MG63 (cell line): ENCODE measurements around the gene EXOC4. TPM values are rescaled to one million over a fixed set of nuclear protein-coding genes. Genes with fewer than 3 reads are reported as not detected.

ENCODE experiments used
- DNase-seq: peaks from one replicate; pipeline ENCODE4 v3.0.0-alpha.2; 2020
- H3K27me3 ChIP-seq: fragments of 250-450 bp; sonication (Bioruptor Pico); 2 replicates; pipeline ENCODE4 v1.5.1; 2020; ENCODE audit warnings: mild to moderate bottlenecking, moderate library complexity
- H3K36me3 ChIP-seq: fragments of 250-450 bp; sonication (Bioruptor Pico); 2 replicates; pipeline ENCODE4 v1.5.1; 2020; ENCODE audit warnings: mild to moderate bottlenecking, moderate library complexity
- H3K4me3 ChIP-seq: fragments of 250-450 bp; sonication (Bioruptor Pico); 2 replicates; pipeline ENCODE4 v1.5.1; 2020; ENCODE audit warnings: mild to moderate bottlenecking, moderate library complexity
- H3K9me3 ChIP-seq: fragments of 250-450 bp; sonication (Bioruptor Pico); 2 replicates; pipeline ENCODE4 v1.5.1; 2020; ENCODE audit warnings: mild to moderate bottlenecking, moderate library complexity
- total RNA-seq: library from RNA; depleted of rRNA; stranded (reverse); fragments of >200 nt; shearing (Covaris generic); gene quantifications from 2 replicates; pipeline ENCODE4 v1.2.3, GENCODE V29; 2014; ENCODE audit warnings: low replicate concordance

EXOC4 gene
- total RNA-seq, 1 experiment from 2014 or later, result 24.1 TPM

DNA sequence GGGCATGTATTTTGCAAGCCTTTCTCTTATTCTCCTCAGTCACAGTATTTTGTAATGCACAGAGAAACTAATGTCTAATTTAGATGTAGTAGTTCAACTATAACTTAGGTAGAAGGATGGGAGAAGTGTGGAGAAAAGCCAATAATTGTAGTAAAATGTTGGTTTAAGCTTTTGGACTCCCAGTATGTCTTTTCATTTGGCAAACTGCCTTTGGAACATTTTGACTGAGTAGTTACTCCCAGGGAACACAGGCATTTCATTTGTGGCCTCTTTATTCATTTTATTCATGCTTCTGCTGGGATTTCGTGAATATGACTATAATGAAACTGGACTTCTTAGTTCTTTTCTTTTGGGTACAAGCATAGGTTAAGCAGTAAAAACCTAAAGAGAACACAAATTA, 79.0 kb downstream of the EXOC4 start:
- H3K27me3 ChIP-seq, result no peaks in the 10 kb centered on the region
- no peaks in the 10 kb centered on the region for H3K9me3 ChIP-seq
- H3K36me3 ChIP-seq, result no peaks in the 10 kb centered on the region; the same call in 1 of the 2 replicates
- DNase-seq, result no peak
- no peak overlapping the region for H3K4me3 ChIP-seq

DNA sequence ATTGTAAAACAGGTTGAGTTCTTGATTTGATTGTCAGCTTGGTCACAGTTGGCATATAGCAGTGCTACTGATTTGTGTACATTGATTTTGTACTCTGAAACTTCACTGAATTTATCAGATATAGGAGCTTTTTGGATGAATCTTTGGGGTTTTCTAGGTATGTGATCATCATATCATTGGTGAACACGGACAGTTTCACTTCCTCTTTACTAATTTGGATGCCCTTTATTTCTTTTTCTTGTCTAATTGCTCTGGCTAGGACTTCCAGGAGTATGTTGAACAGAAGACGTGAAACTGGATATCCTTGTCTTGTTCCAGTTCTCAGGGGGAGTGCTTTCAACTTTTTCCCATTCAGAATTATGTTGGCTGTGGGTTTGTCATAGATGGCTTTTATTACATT, 86.9 kb downstream of the EXOC4 start:
- DNase-seq, result no peak
- Histone ChIP-seq H3K36me3 (no peaks in the 10 kb centered on the region; the same call in 1 of the 2 replicates), H3K9me3 (0 out of 2 replicates have a peak, but pooled peaks cover 3% of the 10 kb centered on the region), H3K27me3 (no peaks in the 10 kb centered on the region), H3K4me3 (no peak overlapping the region)

DNA sequence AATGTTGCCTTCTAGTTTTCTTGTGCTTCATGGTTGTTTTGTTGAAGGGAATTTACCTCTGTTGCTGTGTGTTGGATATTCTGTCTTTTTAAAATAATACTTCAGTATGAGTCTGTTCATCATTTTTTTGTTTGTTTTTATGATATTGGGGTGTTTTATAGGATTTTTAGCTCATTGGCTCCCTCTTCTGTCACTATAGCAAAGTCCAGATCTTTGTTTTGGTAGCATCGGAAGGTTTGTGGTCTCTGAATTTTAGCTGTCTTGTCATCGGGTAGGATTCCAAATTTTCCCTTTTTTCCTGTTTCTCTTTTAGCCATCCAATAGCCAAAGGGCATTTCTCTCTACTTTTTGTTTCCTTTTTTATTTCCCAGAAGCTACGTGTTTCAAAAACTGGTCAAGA, 91.4 kb downstream of the EXOC4 start:
- no peak for DNase-seq
- Histone ChIP-seq H3K4me3 (no peak overlapping the region), H3K36me3 (no peaks in the 10 kb centered on the region), H3K27me3 (no peaks in the 10 kb centered on the region), H3K9me3 (0 out of 2 replicates have a peak, but pooled peaks cover 3% of the 10 kb centered on the region)

DNA sequence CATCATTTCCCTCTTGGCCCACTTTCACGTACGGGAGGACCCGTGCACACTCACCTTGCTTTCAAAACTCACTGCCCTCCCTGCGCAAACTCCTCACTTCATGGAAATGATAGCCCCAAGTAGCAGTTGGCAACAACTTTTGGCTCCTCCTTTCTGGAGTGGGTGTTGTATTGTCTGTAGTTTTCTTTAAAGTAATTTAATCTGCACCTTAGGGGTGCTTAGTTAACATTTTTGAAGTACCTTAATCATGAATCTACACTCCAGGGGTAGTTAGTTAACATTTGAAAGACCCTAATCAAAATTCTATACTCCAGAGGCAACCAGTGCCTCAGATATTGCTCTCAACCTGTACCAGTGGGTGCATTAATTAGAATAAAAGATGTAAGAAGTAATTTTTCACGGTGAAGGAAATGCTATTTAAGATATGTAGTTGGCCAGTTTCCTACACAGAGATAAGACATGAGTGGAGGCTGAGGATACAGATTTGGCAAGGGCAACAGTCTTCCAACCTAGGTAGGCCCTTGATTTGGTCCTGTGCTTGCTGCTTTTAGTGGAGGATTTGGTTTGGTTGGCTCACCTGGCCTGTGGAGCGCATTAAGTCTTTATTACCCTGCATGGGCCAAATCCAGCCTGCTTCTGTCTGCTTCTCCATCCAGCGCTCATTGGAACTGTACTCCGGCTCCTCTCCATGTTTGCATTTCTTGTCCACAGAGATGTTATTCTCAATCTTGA, 93.0 kb downstream of the EXOC4 start:
- Histone ChIP-seq H3K36me3 (no peaks in the 10 kb centered on the region), H3K4me3 (no peak overlapping the region), H3K27me3 (no peaks in the 10 kb centered on the region), H3K9me3 (0 out of 2 replicates have a peak, but pooled peaks cover 3% of the 10 kb centered on the region)
- DNase-seq, result no peak

DNA sequence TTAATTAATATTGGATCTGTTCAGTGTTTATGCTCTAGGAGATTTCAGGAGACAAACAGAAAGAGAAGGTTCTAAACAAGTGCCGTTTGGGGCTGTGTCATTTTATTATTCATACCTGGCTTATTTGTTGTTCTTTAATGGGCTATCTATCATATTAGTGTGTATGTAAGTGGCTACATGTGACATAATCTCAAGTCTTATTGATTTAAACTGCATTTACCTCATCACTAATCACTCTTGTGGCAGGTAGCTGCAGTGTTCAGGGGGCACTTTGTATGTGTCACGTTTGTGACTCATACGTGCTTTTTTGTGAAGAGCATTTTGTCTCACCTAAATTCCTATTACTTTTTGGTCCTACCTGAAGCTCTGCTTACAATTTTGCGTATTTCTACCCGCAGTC, 95.4 kb downstream of the EXOC4 start:
- Histone ChIP-seq H3K4me3 (no peak overlapping the region), H3K9me3 (peaks cover 1% of the 10 kb centered on the region), H3K36me3 (no peaks in the 10 kb centered on the region), H3K27me3 (no peaks in the 10 kb centered on the region)
- no peak for DNase-seq

DNA sequence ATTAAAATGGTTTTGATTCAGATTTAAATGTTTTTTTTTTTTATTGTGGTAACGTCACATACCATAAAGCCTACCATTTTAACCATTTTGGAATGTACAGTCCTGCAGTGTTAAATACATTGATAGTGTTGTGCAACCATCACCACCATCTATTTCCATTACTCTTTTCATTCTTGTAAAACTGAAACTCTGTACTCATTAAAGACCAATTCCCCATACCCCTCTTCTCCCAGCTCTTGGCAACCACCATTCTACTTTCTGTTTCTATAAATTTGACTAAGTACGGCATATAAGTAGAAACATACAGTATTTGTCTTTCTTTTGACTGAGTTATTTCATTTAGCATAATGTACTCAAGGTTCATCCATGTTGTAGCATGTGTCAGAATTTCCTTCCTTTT, 96.2 kb downstream of the EXOC4 start:
- Histone ChIP-seq H3K4me3 (no peak overlapping the region), H3K9me3 (peaks cover 6% of the 10 kb centered on the region), H3K27me3 (no peaks in the 10 kb centered on the region), H3K36me3 (no peaks in the 10 kb centered on the region)
- no peak for DNase-seq

DNA sequence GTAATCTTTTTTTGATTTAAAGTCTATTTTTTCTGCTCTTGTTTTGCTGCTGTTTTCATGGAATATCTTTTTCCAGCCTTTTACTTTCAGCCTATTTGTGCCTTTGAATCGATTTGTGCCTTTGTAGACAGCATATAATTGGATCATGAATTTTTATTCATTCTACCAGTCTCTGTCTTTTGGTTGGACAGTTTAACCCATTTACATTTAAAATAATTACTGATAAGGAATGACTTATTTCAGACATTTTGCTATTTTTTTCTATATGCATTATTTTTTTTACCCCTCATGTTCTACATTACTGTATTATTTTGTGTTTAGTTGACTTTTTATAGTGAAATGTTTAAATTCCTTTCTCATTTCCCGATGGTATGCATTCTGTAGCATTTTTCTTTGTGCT, 99.6 kb downstream of the EXOC4 start:
- no peak for DNase-seq
- Histone ChIP-seq H3K36me3 (no peaks in the 10 kb centered on the region), H3K4me3 (no peak overlapping the region), H3K9me3 (peaks cover 6% of the 10 kb centered on the region), H3K27me3 (no peaks in the 10 kb centered on the region)

DNA sequence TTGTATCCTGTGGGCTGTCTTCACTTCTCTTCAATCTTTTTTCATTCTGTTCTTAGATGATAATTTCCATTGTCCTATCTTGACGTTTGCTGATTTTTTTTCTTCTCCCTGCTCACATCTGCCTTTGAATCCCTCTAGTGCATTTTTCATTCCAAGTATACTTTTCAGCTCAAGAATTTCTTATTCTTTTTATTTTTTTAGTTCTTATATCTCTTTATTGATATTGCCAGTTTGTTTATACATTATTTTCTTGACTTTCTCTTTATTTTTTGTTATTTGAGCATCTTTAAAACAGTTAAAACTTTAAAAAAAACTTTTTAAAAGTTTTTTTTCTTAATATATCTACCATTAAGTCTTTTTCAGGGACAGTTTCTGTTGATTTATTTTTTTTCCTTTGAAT, 100.9 kb downstream of the EXOC4 start:
- Histone ChIP-seq H3K27me3 (no peaks in the 10 kb centered on the region), H3K9me3 (peaks cover 6% of the 10 kb centered on the region), H3K4me3 (no peak overlapping the region), H3K36me3 (no peaks in the 10 kb centered on the region)
- DNase-seq, result no peak

DNA sequence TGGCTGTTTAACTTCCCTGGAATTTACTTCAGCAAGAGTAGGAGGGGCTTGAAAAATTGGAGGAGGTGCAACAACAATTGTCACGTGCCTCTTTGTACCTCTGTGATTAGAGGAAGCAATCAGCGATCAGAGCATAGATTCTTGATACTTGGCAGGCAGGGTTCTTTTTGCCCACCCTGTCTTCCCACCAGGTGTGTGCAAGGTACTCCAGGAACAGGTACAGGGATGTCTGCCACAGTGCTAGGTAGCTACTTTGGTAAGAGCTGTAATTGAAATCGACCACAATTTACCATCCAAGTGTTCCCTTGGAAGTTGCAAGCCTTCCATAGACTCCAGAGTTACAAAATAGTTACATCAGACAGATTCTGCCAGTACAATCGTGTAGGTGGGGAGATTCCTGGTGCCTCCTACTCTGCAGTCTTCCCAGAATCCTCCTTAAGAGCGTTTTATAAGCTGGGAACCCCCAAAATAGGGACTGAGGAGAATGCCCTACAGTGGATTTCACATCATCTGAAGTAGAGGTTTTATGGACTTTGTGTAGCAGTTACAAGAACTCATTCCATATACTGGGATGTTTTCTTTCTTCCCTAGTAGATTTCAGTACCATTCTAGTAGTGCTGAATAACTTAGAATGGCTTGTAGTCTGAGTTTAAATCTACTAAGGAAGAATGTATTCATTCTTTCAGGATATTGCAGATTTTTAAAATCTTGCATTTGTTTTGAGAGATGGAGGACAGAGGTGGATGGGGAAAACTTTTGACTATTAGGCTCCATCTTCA, 101.9 kb downstream of the EXOC4 start:
- Histone ChIP-seq H3K4me3 (no peak overlapping the region), H3K27me3 (no peaks in the 10 kb centered on the region), H3K36me3 (no peaks in the 10 kb centered on the region), H3K9me3 (peaks cover 6% of the 10 kb centered on the region)
- no peak for DNase-seq

DNA sequence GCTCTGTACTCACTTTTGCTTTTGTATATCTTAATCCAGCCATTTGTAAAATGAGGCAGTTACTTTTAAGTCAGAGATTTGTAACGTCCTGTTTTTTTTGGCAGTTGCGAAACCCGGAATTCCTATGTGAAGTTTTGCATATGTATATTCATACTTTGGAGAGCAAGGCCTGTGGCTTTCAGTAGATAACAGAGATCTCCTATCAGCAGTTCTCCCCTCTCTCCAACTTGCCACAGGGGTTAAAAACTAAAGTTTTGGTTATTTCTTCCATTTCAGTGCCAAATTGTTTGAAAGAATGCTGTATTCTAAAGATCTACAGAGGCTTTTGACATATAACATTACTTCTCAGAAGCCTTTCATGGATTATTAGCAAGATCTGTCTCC, 102.4 kb downstream of the EXOC4 start:
- peaks cover 6% of the 10 kb centered on the region for H3K9me3 ChIP-seq
- H3K27me3 ChIP-seq, result no peaks in the 10 kb centered on the region
- no peaks in the 10 kb centered on the region for H3K36me3 ChIP-seq
- no peak for DNase-seq
- H3K4me3 ChIP-seq, result no peak overlapping the region

DNA sequence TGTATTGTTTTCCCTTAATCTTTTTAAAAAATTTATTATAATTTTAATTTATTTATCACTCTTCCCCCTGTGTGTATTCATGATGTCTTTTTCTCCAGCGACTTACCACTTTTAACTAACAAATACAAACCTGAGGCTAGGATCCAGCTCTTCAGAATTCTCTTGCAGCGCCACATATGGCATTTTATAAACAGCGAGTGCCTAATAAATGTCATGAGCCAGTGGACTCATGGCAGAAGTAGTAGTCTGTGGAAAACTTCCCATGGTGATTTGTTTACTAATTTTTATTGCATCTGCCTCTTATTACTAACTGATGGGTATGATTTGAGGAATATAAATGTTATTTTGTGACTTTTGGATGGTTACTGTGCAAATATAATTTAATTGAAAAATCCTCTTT, 102.9 kb downstream of the EXOC4 start:
- Histone ChIP-seq H3K36me3 (no peaks in the 10 kb centered on the region), H3K4me3 (no peak overlapping the region), H3K27me3 (no peaks in the 10 kb centered on the region), H3K9me3 (peaks cover 6% of the 10 kb centered on the region)
- no peak for DNase-seq

DNA sequence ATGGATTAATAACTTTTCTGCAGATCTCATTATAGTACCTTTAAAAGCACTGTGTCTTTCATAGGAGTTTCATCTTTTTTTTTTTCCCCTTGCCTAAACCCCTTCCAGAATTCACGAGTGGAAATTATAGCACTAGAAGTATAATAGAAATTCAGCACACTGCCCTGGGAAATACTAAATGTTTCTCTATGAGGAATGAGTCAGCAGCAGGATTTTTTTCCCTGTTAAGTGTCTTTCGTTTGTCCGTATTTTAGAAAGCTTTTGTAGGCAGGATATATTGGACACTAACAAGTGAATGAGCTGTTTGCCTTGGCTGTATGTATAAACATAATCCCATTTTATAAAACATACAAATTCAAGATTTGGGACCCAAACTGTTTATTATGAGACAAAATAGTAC, 105.8 kb downstream of the EXOC4 start:
- DNase-seq, result no peak
- no peaks in the 10 kb centered on the region for H3K36me3 ChIP-seq

DNA sequence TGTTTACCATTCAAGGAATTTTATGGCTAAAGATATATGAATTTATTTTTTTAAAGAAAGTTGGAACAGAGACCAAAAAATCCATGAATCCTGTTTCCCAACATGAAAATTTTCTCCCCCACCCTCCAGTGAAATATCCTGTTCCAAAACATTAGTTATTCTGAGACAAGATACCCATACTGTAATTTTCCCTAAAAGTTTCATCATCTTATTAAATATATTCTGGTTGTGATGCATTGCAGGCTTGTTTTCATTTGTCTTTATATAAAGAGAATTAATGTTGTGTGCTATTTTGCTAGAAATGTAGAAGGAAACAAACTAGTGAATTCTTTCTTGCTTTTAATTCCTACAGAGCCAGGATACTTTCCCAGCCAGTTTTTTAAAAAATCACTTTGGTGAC, 106.6 kb downstream of the EXOC4 start:
- Histone ChIP-seq H3K27me3 (no peaks in the 10 kb centered on the region), H3K9me3 (no peaks in the 10 kb centered on the region), H3K36me3 (no peaks in the 10 kb centered on the region), H3K4me3 (no peak overlapping the region)
- DNase-seq, result no peak

More for the DNA sequence above, 105.8 kb downstream of the EXOC4 start:
- no peaks in the 10 kb centered on the region for H3K27me3 ChIP-seq
- H3K9me3 ChIP-seq, result peaks cover under 1% of the 10 kb centered on the region; the same call in 1 of the 2 replicates
- H3K4me3 ChIP-seq, result no peak overlapping the region

DNA sequence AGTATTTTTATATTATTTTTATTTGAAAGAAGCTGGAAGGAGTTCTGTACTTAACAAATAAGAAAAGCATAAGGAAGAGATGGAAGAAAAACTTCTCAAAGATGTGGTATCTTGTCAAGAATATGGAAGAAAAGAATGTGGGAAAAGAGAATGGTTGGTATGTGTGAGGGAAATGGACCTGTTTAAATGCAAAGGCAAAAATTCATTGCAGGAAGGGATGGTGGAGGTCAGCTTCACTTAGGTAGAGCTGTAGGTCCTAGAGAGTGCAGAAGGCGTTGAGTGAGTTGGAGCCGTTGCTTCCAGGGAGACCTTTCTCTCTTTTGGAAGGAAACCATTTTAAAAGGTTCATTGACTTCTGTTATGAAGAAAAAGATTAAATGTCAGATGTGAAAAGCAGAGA, 107.3 kb downstream of the EXOC4 start:
- no peaks in the 10 kb centered on the region for H3K27me3 ChIP-seq
- no peak for DNase-seq
- no peaks in the 10 kb centered on the region for H3K36me3 ChIP-seq
- no peak overlapping the region for H3K4me3 ChIP-seq
- H3K9me3 ChIP-seq, result no peaks in the 10 kb centered on the region

DNA sequence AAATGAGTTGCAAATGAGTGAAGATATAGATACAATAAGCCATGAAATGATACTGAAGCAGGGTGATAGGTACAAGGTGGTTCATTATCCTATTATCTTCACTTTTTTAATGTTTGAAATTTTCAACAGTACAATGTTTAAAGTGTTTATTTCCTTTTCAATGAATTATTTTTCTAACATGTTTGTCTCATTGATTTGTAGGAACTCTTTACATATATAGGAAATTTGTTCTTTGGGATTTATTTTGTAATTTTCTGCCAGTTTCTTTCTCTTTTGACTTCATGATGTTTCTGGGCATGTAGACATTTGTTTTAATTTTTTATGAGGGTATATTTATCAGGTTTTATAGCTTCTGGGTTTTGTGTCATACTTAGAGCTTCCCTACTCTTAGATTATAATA, 108.9 kb downstream of the EXOC4 start:
- Histone ChIP-seq H3K9me3 (no peaks in the 10 kb centered on the region), H3K27me3 (no peaks in the 10 kb centered on the region), H3K4me3 (no peak overlapping the region), H3K36me3 (no peaks in the 10 kb centered on the region)
- DNase-seq, result no peak

DNA sequence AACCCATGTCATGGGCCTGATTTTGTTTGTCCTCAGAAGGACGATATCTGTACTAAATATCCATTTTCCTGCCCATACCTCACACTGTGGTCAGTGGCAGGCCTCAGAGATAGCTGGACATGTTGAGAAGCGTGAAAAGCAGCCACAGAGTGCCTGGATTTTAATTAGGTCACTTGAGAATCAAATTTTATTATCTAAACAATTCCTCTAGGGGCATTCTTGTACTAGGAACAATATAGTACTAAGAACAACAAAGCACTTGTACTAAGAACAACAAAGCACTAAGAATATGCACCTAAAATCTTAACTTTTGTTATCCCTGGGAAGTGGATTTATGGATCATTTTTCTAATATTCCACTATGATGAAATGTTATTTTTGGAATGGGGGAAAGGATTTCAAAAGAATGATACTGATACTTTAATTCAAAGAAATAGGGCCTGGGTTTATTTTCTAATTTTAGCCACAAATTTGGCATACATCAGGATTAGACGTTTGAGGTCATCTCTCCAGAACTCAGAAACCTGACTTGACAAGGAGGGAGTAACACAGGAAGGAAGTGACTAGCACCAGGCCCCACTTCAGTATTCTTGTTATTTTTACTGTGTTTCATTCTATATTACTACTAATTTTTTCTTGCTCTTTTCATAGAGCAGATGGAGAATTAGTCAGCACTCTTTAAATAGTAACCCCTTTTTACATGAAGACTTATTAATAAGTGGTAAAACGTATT, 112.2 kb downstream of the EXOC4 start:
- Histone ChIP-seq H3K36me3 (no peaks in the 10 kb centered on the region), H3K9me3 (no peaks in the 10 kb centered on the region), H3K27me3 (no peaks in the 10 kb centered on the region), H3K4me3 (no peak overlapping the region)
- DNase-seq, result no peak

DNA sequence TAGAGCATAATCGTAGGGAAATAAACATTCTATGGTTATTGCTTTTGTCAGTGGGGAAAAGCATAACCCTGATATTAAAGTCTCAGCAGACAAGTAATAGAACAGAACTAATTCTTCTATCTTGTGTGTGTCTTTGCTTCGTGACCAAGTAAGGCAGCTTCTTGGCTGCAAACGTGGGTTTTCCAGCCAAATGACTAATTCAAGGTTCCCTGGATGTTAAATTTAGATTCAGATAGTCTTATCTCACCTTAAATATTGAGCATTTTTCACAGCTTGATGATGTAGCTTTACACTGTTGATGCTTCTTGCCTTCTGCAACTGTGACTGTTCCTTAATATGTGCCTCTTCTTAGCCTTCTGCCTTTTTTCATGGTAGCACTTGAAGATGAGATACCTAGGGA, 113.0 kb downstream of the EXOC4 start:
- H3K4me3 ChIP-seq, result no peak overlapping the region
- no peaks in the 10 kb centered on the region for H3K36me3 ChIP-seq
- peak; percentile 14 for DNase-seq
- no peaks in the 10 kb centered on the region for H3K27me3 ChIP-seq
- H3K9me3 ChIP-seq, result no peaks in the 10 kb centered on the region
